NCI-H345 (cell line): ENCODE results near the gene CHM.
"Not testable (repeated sequence)": the region's sequence is repeated elsewhere in the genome, so short reads cannot be mapped to it uniquely, and the experiment has no call there.

Source experiments
- DNase-seq: peaks from one replicate; lab custom pipeline; 2025; lab: John Stamatoyannopoulos, UW

CHM gene, protein sequence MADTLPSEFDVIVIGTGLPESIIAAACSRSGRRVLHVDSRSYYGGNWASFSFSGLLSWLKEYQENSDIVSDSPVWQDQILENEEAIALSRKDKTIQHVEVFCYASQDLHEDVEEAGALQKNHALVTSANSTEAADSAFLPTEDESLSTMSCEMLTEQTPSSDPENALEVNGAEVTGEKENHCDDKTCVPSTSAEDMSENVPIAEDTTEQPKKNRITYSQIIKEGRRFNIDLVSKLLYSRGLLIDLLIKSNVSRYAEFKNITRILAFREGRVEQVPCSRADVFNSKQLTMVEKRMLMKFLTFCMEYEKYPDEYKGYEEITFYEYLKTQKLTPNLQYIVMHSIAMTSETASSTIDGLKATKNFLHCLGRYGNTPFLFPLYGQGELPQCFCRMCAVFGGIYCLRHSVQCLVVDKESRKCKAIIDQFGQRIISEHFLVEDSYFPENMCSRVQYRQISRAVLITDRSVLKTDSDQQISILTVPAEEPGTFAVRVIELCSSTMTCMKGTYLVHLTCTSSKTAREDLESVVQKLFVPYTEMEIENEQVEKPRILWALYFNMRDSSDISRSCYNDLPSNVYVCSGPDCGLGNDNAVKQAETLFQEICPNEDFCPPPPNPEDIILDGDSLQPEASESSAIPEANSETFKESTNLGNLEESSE

DNA sequence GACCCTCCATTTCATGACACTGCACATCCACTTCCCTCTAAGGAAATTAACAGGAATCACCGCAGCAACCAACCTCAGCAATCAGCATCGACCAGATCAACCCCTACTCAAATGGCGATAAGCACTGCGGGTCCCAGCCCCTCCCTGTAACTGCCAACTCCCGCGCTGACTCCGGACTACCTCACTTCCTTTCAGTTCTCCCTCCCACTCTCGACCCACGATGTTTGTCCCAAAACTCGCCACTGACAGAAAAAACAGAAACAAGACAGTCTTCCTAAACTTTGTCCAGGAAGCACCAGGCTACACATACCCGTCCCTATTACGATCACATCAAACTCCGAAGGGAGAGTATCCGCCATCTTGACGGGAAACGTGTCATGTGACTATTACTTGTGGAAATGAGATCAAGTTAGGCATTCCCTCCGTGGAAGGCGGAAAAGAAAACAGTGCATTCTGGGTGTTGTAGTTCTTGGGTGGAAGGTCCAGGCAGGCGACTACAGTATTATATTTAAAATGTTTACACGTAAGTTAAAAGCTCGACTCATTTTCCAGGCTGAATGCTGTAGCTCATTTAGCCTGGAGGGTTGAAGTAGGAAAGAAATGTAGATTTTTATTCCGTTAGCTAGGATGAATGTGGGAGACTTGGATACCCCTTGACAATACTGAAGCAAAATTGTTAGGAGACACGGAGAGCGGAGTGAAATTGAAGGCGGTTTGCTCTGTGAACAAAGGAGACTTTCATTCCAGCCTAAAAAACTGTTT, at the start of gene CHM:
Gene CHM (minus strand): TSS at position 385 of the 762 bp plus-strand sequence. CDS start 26 bp downstream, at position 359.
- DNase-seq, result no peak

DNA sequence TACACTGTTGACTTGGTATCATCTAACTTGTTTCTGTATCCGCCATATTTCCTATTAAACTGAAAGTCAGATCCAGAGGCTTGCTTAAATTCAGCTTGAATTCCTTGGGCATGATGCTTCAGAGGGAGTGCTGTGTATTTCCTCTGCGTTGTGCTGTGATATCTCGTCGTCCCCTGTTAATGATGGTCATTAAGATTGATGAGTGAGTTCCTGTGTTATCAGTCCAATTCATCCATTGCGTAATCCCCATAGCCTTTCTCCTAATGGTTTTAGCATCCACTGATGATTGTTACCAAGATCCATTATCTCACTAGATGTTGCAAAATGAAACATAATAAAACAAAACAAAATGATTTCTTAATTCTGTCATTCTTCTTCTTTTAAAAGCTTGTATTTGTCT, 31.3 kb upstream of the CHM start:
- DNase-seq, result no peak

DNA sequence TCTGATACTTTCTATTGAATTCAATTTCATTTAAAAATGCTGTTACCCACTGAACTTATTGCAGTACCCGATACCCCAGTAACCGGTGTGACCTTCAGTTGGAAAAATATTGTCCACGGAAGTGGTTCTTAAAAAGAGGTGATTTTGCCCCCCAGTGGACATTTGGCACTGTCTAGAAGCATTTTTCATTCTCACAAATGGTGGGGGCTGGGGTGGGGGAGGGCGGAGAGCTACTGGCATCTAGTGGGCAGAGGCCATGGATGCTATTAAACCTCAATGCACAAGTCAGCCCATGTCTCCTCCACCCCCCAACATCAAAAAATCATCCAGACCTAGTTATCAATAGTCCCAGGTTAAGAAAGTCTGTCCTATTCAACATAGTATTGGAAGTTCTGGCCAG, 19.6 kb upstream of the CHM start:
- no peak for DNase-seq

DNA sequence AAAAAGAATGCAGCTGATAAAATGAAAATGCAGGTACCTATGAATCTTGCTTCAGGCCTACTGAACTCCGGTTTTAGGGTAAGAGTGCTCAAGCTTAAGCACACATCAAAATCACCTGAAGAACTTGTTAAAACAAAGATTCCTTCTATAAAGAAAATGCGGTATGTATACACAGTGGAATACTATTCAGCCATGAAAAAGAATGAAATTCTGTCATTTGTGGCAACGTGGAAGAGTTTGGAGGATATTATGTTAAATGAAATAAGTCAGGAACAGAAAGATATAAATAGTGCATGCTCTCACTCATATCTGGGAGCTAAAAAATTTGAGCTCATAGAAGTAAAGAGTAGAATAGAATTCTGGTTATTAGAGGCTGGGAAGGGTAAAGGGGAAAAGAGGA, 14.0 kb upstream of the CHM start:
- no peak for DNase-seq

DNA sequence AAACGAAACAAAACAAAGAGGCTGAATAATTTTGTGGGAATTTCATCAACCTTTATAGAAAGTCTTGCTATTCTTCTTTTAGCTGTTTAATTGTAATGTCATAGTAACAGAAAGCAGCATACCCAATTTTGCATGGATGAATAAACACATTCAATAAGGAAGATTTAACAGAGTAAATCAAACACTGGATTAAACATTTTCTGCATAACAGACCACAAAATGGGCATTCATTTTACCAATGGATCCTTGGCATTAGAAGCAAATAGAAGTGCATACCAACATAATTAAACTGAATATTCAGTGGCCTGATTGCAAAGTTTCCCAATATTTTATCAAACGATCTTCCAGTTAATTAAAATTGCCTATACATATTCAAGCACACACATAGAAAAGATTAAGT, 4.4 kb upstream of the CHM start:
- no peak for DNase-seq

DNA sequence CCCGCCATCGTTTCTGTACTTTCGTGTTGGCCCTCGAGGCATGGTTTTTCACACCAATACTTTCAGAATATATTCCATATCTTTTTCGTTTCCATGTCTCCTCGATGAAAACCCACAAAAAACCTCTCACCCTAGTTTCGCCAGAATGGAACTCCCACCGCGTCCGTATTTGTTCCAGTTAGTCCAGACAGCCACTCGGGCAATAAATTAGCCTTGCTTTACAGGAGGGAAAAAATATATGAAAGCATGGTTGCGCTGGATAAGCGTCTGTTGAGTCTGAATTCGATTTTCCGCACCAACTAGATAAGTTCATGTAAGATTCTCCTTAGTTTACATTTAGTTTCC, 550 bp upstream of the CHM start:
- DNase-seq, result no peak

DNA sequence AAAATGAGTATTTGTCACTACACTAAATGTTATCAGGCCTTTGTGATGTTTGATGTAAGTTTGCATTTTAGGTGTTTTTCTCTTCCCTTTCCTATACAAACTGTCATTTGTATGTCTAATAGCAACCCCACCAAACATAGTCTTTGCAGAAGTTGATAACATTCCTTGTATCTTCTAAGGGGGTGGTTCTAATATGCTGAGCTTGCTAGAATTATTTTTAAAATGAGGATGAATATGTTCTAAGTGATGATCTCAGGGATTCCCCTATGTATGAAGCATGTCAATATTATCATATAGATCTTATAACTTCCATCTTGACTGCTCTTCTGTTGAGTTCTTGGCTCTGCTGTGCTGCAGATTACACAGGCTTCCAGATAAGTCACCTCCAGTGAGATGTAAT, 3.1 kb downstream of the CHM start:
- no peak for DNase-seq

DNA sequence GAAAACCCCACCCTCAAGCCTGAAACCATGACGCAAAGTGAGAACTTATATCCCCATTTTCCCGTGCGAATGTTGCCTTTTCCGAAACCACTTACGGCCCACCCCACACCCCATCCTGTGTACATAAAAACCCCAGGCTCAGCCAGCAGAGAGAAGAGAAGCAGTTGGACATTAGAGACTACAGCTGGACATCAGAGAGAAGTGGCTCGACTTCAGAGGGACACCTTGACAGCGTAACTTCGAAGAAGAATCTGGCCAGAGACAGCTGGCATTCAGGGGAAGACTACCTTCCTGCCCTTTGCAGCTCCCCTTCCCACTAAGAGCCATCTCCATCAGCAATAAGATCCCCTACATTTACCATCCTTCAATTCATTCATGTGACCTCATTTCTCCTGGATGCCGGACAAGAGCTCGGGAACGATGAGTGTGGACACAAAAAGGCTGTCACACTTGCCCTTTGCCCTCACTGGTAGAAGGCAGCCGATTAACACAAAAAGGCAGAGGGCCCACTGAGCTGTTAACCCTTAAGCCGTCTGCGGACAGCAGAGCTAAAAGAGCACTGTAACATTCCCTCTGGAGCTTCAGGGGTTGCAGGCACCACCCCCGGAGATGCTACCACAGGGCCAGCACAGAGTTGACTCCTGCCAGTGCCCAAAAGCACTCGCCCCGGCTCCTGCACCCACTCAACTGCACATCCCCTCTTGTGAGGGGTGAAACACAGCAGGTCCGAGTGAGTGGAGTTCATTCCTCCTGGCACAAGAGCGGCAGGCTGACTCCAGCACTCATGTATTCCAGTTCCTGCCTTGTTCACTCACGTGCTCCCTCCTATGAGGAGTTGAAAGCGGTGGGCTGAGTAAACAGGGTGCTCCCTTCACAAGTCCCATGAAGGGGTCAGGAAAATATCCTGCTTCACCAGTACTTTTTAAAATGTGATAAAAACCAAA, 7.5 kb downstream of the CHM start:
- DNase-seq, result no peak

DNA sequence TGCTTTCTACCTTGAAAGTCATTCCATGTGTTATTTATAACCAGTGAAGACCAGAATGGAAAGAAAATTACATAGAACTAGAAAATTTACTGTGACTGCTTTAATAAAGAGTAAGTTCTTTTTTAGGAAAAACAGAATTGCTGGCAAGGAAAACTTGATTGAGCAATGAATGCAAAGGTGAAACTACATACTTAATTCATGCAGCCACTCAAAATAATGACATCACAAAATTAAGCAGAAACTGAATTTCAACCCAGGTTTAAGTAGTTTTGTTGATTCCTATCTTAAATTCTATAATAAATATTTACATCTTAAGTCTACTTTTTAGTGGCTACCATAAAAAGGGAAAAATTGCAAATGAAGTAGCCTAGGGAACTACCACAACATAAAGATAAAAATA, 14.0 kb downstream of the CHM start:
- no peak for DNase-seq

DNA sequence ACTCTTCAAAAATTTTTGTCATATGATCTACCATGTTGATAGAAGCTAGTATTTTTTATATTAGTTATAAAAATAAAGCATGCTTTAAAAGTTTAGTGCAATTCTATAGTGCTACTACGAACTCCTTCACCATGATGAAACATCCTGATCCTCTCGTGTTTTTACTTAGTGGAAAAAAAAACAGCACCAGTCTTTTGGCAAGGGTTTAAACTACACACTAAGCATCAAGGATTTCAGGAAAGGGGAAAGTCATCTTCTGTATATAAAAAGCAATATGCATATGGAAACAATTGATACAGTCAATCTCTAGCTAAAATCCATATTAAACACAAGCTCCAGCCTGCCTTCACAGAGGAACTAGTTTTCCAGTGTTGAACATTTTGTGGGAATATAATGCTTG, 18.7 kb downstream of the CHM start:
- DNase-seq, result no peak

DNA sequence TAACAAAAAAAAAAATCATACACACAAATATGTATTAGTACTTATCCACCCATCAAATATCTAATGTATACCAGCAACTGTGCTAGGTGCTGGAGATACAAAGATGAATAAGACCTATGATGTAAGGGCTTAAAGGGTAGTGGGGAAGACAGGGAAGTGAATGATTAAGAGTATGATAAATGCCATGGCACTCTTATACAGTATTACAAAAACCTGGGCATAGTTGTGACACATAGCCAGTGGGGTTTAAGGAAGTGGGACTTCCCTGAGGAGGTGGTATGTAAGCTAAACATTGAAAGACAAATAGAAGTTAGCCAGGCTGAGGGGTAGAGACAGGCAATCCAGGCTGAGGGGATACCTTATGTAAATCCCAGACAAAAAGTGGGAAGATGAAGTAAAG, 23.5 kb downstream of the CHM start:
- no peak for DNase-seq

DNA sequence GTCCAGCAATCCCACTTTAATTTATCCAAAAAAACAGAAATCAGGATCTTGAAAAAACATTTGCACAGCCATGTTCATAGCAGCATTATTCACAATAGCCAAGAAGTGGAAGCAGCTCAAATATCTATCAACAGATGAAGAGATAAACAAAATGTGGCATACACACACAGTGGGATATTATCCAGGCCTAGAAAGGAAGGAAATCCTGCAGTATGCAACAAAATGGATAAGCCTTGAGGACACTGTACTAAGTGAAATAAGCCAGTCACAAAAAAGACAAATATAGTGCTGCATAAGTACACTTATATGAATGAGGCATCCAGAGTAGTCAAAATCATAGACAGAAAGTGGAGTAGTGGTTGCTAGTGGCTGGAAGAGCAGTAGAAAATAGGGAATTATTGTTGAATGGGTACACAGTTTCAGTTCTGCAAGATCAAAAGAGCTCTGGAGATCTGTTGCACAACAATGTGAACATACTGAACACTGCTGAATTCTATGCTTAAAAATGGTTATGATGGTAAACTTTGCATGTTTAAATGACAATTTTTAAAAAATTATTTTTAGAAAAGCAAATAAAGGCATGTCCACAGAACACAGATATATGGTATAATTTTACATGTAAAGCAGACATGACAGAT, 25.6 kb downstream of the CHM start:
- no peak for DNase-seq

DNA sequence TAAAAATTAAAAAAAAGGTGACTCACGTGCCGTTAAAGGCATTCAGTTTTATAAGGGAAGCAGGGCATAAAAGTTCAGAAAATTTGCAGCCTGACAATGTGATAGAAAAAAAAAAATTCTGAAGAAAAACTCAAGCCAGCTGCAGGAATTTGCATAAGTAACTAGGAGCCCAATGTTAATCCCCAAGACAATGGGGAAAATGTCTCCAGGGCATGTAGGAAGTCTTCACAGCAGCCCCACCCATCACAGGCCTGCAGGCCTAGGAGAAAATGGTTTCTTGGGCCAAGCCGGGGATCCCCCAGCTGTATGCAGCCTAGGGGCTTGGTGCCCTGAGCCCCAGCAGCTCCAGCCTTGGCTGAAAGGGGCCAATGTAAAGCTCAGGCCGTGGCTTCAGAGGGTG, 31.2 kb downstream of the CHM start:
- no peak for DNase-seq

DNA sequence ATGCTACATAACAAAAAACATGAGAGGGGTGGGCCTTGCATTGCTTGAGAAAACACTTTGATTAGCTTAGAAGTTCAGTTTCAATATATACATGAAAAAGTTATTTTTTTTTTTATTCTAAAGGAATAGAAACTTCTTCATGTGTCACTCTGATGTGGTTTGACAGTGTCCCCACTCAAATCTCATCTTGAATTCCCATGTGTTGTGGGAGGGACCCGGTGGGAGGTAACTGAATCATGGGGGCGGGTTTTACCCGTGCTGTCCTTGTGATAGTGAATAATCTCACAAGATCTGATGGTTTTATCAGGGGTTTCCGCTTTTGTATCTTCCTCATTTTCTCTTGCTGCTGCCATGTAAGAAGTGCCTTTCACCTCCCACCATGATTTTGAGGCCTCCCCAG, 32.4 kb downstream of the CHM start:
- DNase-seq, result not testable (repeated sequence)

DNA sequence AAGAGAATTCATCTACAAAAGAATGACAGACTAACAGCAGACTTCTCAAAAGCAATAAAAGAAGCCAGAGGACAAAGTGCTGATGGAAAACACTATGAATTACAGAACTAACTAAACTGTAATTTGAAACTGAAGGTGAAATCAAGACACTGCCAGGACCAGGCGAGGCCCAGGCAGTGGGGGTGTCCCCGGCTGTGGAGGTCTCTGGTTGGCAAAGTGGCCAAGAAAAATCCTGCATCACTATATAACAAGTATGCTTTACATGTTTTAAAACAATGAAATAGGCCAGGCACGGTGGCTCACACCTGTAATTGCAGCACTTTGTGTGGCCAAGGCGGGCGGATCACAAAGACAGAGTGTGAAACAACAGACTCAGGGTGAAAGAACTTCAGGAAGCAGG, 32.9 kb downstream of the CHM start:
- DNase-seq, result no peak

DNA sequence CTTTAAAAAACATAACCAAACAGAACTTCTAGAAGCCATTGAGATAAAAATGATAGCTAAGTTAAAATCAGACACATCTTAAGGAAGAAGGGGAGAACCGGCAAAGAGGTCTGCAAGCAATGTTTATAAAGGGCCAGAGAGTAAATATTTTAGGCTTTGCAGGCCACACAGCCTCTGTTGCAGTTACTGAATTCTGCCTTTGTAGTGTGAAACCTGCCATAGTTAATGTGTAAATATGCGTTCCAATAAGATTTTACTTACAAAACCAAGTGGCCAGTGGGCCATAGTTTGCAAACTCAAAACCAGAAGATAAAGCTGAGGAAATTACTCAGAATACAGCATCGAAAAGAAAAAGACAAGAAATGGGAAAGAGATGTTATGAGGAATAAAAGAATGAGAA, 33.6 kb downstream of the CHM start:
- DNase-seq, result no peak

DNA sequence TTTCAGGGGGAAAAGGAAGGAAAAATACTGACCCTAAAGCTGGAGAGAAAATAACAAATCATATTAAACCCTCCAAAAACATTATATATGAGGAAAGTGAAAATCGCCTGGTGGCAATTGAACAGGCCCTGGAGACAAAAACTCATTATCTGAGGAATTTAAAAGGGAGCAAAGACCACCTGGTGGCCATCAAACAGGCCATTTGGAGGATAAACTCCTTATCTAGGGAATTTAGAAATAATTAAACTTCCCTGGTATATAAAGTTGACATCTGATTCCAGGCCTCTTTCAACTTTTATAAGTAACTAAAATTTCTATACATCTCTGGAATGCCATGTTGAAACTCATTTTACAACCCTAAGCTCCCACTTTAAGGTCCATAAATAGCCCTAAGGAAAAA, 35.2 kb downstream of the CHM start:
- DNase-seq, result no peak

DNA sequence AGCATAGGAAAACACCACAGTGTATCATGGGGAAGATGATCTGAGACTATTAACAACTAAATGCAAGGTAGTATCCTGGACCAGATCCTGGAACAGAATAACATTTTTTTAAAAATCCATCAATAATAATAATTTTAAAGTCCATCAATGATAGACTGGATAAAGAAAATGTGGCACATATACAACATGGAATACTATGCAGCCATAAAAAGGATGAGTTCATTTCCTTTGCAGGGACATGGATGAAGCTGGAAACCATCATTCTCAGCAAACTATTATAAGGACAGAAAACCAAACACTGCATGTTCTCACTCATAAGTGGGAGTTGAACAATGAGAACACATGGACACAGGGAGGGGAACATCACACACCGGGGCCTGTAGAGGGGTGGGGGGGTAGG, 37.6 kb downstream of the CHM start:
- not testable (repeated sequence) for DNase-seq

DNA sequence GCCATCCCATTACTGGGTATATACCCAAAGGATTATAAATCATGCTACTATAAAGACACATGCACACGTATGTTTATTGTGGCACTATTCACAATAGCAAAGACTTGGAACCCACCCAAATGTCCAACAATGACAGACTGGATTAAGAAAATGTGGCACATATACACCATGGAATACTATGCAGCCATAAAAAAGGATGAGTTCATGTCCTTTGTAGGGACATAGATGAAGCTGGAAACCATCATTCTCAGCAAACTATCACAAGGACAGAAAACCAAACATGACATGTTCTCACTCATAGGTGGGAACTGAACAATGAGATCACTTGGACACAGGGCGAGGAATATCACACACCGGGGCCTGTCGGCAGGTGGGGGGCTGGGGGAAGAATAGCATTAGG, 39.5 kb downstream of the CHM start:
- DNase-seq, result not testable (repeated sequence)

DNA sequence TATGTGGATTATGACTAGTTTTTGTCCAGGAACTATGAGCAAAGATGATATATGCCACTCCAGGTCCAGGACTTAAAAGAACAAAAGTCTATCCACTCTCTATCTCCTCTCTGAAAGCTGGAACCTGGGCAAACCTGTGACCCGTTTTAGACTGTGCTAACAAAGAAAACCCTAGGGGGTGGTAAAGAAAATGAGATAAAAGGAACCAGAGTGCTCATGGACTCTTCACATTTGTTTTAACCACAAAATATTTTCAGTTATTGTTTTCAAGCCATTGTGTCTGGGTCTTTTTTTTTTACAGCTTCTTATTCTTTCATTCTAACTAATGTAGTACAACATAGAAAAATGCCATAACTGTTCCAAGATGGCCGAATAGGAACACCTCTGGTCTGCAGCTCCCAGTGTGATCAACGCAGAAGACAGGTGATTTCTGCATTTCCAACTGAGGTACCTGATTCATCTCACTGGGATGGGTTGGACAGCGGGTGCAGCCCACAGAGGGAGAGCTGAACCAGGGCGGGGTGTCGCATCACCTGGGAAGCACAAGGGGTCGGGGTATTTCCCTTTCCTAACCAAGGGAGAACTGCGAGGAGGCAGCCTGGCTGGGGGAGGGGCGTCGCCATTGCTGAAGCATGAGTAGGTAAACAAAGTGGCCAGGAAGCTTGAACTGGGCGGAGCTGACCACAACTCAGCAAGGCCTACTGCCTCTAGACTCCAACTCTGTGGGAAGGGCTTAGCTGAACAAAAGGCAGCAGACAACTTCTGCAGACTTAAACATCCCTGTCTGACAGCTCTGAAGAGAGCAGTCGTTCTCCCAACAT, 45.1 kb downstream of the CHM start:
- no peak for DNase-seq

DNA sequence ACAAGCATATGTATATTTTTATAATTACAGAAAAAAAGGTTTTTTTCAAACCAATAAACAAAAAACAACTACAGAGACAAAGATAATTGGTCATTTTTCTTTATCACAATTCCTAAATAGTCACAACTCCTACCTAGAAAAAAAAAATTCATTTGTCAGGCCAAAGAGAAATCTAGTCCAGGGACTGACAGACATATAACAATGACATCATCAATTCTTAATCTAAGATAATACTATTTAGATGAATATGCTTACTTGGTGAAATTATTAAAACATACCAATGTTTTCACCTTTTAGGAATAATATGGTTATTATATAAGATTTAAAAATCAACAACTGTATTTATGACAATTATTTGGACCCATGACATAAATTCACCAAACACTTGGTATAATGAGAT, 48.4 kb downstream of the CHM start:
- no peak for DNase-seq
